Measurements from ENCODE around the gene ARHGDIB. TPM values are rescaled to one million over a fixed set of nuclear protein-coding genes. Genes with fewer than 3 reads are reported as not detected.

Gene ARHGDIB
- total and polyA plus RNA-seq, 2 of the 13 experiments (the other 11 are each of a cell fraction or from before 2014, with no cell fraction given) = 0.11 to 0.87 TPM

DNA sequence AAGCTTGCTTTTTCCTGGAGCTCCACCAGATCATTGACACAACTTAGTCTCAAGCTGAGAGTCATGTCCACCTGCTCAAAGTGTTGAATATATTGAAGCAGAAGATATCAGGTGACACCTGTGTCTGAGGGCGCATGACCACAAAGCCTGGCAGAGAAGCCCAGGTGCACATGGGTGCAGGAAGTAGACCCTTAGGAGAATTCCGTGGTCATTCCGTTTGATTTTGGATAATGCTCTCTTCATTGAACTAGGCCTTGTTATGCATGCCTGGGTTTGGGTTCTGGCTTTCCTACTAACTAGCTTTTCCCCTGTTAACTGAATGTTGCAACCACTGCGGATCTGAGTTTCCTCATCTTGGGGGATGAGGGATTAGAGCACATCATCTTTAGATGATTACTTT is 7.1 kb downstream of the ARHGDIB start:
- in situ Hi-C loops (cut with HindIII; ENCODE audit: extremely low pct_ligation_motif_present, low pct_unique_long_range_greater_than_20kb) = no loop called here
- FAIRE-seq (no peak), DNase-seq (ENCODE audit: low spot score) (no peak), ATAC-seq (no peak)
- no peaks in the 10 kb centered on the region for H4K20me1 ChIP-seq (ENCODE audit: insufficient read depth, low read length)
- H3K4me2 ChIP-seq (ENCODE audit: low read depth, low read length) = no peak overlapping the region
- no peak overlapping the region for H3K4me3 ChIP-seq (replicated peaks in 1 of 3; ENCODE audit: insufficient read depth in 1 of 3, low read depth in 2 of 3, low read length in 3 of 3)
- H3K36me3 ChIP-seq (replicated peaks in 1 of 2; ENCODE audit: control insufficient read depth in 1 of 2, insufficient read depth in 2 of 2, low read length in 2 of 2) = no peaks in the 10 kb centered on the region
- peaks cover 19% of the 10 kb centered on the region; the same call in 1 of the 2 replicates for H3K4me1 ChIP-seq (ENCODE audit: insufficient read depth, low read length)
- no peak overlapping the region for H3K9ac ChIP-seq (ENCODE audit: insufficient read depth, low read depth, low read length)
- H3K79me2 ChIP-seq (ENCODE audit: insufficient read depth, low read length) = no peaks in the 10 kb centered on the region
- TF ChIP-seq, protein P1, sequence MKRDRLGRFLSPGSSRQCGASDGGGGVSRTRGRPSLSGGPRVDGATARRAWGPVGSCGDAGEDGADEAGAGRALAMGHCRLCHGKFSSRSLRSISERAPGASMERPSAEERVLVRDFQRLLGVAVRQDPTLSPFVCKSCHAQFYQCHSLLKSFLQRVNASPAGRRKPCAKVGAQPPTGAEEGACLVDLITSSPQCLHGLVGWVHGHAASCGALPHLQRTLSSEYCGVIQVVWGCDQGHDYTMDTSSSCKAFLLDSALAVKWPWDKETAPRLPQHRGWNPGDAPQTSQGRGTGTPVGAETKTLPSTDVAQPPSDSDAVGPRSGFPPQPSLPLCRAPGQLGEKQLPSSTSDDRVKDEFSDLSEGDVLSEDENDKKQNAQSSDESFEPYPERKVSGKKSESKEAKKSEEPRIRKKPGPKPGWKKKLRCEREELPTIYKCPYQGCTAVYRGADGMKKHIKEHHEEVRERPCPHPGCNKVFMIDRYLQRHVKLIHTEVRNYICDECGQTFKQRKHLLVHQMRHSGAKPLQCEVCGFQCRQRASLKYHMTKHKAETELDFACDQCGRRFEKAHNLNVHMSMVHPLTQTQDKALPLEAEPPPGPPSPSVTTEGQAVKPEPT (CRISPR knock-in tag; IDR thresholded peaks at IDR 0.05; ENCODE audit: low read depth) = no peak
- no peak for TF ChIP-seq BRCA1 (CRISPR knock-in tag; IDR thresholded peaks at IDR 0.05)
- TF ChIP-seq, protein P2, sequence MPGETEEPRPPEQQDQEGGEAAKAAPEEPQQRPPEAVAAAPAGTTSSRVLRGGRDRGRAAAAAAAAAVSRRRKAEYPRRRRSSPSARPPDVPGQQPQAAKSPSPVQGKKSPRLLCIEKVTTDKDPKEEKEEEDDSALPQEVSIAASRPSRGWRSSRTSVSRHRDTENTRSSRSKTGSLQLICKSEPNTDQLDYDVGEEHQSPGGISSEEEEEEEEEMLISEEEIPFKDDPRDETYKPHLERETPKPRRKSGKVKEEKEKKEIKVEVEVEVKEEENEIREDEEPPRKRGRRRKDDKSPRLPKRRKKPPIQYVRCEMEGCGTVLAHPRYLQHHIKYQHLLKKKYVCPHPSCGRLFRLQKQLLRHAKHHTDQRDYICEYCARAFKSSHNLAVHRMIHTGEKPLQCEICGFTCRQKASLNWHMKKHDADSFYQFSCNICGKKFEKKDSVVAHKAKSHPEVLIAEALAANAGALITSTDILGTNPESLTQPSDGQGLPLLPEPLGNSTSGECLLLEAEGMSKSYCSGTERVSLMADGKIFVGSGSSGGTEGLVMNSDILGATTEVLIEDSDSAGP (CRISPR knock-in tag; IDR thresholded peaks at IDR 0.05; ENCODE audit: borderline replicate concordance) = no peak
- TF ChIP-seq CENPT (CRISPR knock-in tag; IDR thresholded peaks at IDR 0.05; ENCODE audit: low read depth) = no peak
- H3K9me3 ChIP-seq (ENCODE audit: low read length) = no peaks in the 10 kb centered on the region
- intact Hi-C loops (cut with micrococcal nuclease; ENCODE audit: unreplicated experiment) = no loop called here
- no peak overlapping the region for H3K27ac ChIP-seq (ENCODE audit: extremely low read length, insufficient read depth, low read length)
- BruUV-seq (replicated peaks) = no TSS peak
- ChIA-PET CTCF (ENCODE audit: low intra/inter-chr PET ratio, low total read pairs) (no interaction called here), POLR2A (no interaction called here)
- no peaks in the 10 kb centered on the region for H3K27me3 ChIP-seq (ENCODE audit: control insufficient read depth in 1 of 2, insufficient read depth in 2 of 2, low read length in 2 of 2)
- no peak overlapping the region for H2AFZ ChIP-seq (ENCODE audit: low read length)
- WGBS (ENCODE audit: low lambda C conversion rate) = 18% methylated on average over 4 of the region's 4 CpGs

DNA sequence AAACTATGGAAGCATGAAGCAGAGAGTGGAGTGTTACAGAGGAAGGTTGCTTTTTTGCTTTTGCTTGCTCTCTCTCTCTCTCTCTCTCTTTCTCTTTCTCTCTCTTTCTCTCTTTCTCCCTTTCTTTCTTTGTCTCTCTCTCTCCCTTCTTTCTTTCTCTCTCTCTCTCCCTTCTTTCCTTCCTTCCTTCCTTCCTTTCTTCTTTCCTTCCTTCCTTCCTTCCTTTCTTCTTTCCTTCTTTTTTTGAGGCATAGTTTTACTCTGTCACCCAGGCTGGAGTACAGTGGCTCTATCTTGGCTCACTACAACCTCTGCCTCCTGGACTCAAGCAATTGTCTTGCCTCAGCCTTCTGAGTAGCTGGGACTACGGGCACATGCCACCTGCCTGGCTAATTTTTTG is 7.6 kb downstream of the ARHGDIB start:
- intact Hi-C loops (cut with micrococcal nuclease; ENCODE audit: unreplicated experiment) (no loop called here), in situ Hi-C loops (cut with HindIII; ENCODE audit: extremely low pct_ligation_motif_present, low pct_unique_long_range_greater_than_20kb) (no loop called here)
- TF ChIP-seq MAF1 (CRISPR knock-in tag; IDR thresholded peaks at IDR 0.05; ENCODE audit: borderline replicate concordance) (no peak), PHB2 (IDR thresholded peaks at IDR 0.05; ENCODE audit: partially characterized antibody) (no peak), ZNF263 (CRISPR knock-in tag; IDR thresholded peaks at IDR 0.05) (no peak)
- TF ChIP-seq, protein P1 (CRISPR knock-in tag; IDR thresholded peaks at IDR 0.05; ENCODE audit: low read depth) = no peak
- H3K27ac ChIP-seq (ENCODE audit: extremely low read length, insufficient read depth, low read length) = no peak overlapping the region
- H3K4me3 ChIP-seq (replicated peaks in 1 of 3; ENCODE audit: insufficient read depth in 1 of 3, low read depth in 2 of 3, low read length in 3 of 3) = no peak overlapping the region
- H3K79me2 ChIP-seq (ENCODE audit: insufficient read depth, low read length) = no peaks in the 10 kb centered on the region
- H3K27me3 ChIP-seq (ENCODE audit: control insufficient read depth in 1 of 2, insufficient read depth in 2 of 2, low read length in 2 of 2) = no peaks in the 10 kb centered on the region
- H3K36me3 ChIP-seq (replicated peaks in 1 of 2; ENCODE audit: control insufficient read depth in 1 of 2, insufficient read depth in 2 of 2, low read length in 2 of 2) = no peaks in the 10 kb centered on the region
- H3K4me1 ChIP-seq (ENCODE audit: insufficient read depth, low read length) = peaks cover 19% of the 10 kb centered on the region; the same call in 1 of the 2 replicates
- H4K20me1 ChIP-seq (ENCODE audit: insufficient read depth, low read length) = no peaks in the 10 kb centered on the region
- 7% methylated on average over 1 of the region's 1 CpG for WGBS (ENCODE audit: low lambda C conversion rate)
- H2AFZ ChIP-seq (ENCODE audit: low read length) = no peak overlapping the region
- POLR2A ChIA-PET = no interaction called here
- no peaks in the 10 kb centered on the region for H3K9me3 ChIP-seq (ENCODE audit: low read length)
- H3K9ac ChIP-seq (ENCODE audit: insufficient read depth, low read depth, low read length) = no peak overlapping the region
- CTCF ChIA-PET (ENCODE audit: low intra/inter-chr PET ratio, low total read pairs) = no interaction called here
- no peak for ATAC-seq
- no peak overlapping the region for H3K4me2 ChIP-seq (ENCODE audit: low read depth, low read length)
- FAIRE-seq = no peak
- no peak for DNase-seq (ENCODE audit: low spot score)
- BruUV-seq (replicated peaks) = no TSS peak

All from HepG2 (cell line).